RPMI7951 (cell line): ENCODE results near the gene NCKAP5L. TPM values are rescaled to one million over a fixed set of nuclear protein-coding genes. Genes with fewer than 3 reads are reported as not detected.

ENCODE experiments used
- total RNA-seq: library from RNA; depleted of rRNA; stranded (reverse); fragments of >200 nt; shearing (Covaris generic); gene quantifications from 2 replicates; pipeline ENCODE4 v1.2.3, GENCODE V29; 2014; rRNA removed

NCKAP5L gene
- total RNA-seq, 1 experiment from 2014 or later, result 5.0 TPM

Other genes starting within 250 kb of the NCKAP5L start
- gene FAM186B, start 222.8 kb downstream of the NCKAP5L start, total RNA-seq, result 0.29 TPM in 1 of 2 replicates, not detected in the other
- 4.0 and 6.6 TPM in 2 replicates for gene PRPF40B, start 204.9 kb downstream of the NCKAP5L start, total RNA-seq
- gene FMNL3, start 121.0 kb downstream of the NCKAP5L start, total RNA-seq, result 24.4 and 28.0 TPM in 2 replicates
- 653 and 692 TPM in 2 replicates for gene TMBIM6, start 86.9 kb downstream of the NCKAP5L start, total RNA-seq
- gene BCDIN3D, start 14.7 kb upstream of the NCKAP5L start, total RNA-seq, result 2.9 and 5.6 TPM in 2 replicates
- gene FAIM2, start 75.5 kb upstream of the NCKAP5L start, total RNA-seq, result 0.98 and 1.2 TPM in 2 replicates
- gene AQP2, start 122.3 kb upstream of the NCKAP5L start, total RNA-seq, result not detected in 2 replicates
- not detected in 2 replicates for gene AQP5, start 133.5 kb upstream of the NCKAP5L start, total RNA-seq
- 0.10 TPM in 1 of 2 replicates, not detected in the other for gene AQP6, start 144.5 kb upstream of the NCKAP5L start, total RNA-seq
- gene RACGAP1, start 197.1 kb upstream of the NCKAP5L start, total RNA-seq, result 158 and 173 TPM in 2 replicates
- 0.24 and 0.39 TPM in 2 replicates for gene ASIC1, start 229.2 kb upstream of the NCKAP5L start, total RNA-seq